ENCODE results near the gene MRPL43. TPM values are rescaled to one million over a fixed set of nuclear protein-coding genes. Genes with fewer than 3 reads are reported as not detected.
A peak's percentile ranks its signal among the peaks of the same experiment; 100 is the strongest.

MRPL43 gene
- total RNA-seq, 1 donor from 2014 or later = 70.2 TPM

DNA sequence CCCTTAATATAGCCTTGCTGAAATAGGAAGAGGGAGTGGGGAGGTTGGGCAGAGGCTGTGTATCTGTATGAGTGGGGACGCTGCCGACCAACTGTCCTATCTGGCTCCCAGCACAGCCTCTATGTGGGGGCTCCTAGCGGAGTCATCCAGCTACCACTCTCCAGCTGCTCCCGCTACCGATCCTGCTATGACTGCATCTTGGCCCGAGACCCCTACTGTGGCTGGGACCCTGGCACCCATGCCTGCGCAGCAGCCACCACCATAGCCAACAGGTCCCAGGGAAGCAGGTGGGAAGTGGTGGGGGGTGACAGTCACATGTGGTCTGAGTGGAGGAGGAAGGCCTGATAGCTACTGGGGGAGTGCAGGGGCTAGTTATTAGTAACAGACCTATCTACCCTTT is 6.6 kb downstream of the MRPL43 start:
- peaks cover 5% of the 10 kb centered on the region for H3K4me1 Mint-ChIP-seq
- peaks cover 17% of the 10 kb centered on the region for H3K36me3 Mint-ChIP-seq
- no peaks in the 10 kb centered on the region for H3K9me3 Mint-ChIP-seq
- TF ChIP-seq, protein P1, sequence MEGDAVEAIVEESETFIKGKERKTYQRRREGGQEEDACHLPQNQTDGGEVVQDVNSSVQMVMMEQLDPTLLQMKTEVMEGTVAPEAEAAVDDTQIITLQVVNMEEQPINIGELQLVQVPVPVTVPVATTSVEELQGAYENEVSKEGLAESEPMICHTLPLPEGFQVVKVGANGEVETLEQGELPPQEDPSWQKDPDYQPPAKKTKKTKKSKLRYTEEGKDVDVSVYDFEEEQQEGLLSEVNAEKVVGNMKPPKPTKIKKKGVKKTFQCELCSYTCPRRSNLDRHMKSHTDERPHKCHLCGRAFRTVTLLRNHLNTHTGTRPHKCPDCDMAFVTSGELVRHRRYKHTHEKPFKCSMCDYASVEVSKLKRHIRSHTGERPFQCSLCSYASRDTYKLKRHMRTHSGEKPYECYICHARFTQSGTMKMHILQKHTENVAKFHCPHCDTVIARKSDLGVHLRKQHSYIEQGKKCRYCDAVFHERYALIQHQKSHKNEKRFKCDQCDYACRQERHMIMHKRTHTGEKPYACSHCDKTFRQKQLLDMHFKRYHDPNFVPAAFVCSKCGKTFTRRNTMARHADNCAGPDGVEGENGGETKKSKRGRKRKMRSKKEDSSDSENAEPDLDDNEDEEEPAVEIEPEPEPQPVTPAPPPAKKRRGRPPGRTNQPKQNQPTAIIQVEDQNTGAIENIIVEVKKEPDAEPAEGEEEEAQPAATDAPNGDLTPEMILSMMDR (IDR thresholded peaks at IDR 0.05; ENCODE audit: unreplicated experiment) = no peak
- no peak overlapping the region for H3K4me3 Mint-ChIP-seq
- H3K27ac Mint-ChIP-seq = no peak overlapping the region
- peak in 1 of 2 experiments; percentile 25 for DNase-seq (ENCODE audit: low spot score in 2 of 2, unreplicated experiment in 2 of 2)
- no peaks in the 10 kb centered on the region for H3K27me3 Mint-ChIP-seq (ENCODE audit: low read depth)

- Mint-ChIP-seq H3K36me3 (peaks cover 17% of the 10 kb centered on the region), H3K4me1 (peaks cover 5% of the 10 kb centered on the region), H3K27ac (no peak overlapping the region), H3K9me3 (no peaks in the 10 kb centered on the region), H3K4me3 (no peak overlapping the region), H3K27me3 (ENCODE audit: low read depth) (no peaks in the 10 kb centered on the region)
- no peak for DNase-seq (ENCODE audit: low spot score in 2 of 2, unreplicated experiment in 2 of 2)
- TF ChIP-seq, protein P1 (IDR thresholded peaks at IDR 0.05; ENCODE audit: unreplicated experiment) = no peak
Measured at GRCh38 chr10:100980311-100980710, 7.0 kb downstream of the MRPL43 start.

DNA sequence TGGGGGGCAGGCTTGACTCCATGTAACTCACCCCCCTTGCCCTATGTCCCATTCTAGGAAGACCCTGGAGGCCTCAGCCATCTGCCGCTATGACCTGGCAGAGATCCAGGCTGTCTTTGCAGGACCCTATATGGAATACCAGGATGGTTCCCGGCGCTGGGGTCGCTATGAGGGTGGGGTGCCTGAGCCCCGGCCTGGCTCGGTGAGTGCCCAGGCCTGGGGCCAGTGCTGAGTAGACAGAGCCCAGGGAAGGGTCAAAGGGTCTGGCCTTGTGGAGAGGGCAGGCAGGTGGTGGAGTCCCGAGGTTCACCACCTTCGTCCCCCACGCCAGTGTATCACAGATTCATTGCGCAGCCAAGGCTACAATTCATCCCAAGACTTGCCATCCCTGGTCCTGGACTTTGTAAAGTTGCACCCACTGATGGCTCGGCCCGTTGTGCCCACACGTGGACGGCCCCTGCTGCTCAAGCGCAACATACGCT is 7.5 kb downstream of the MRPL43 start:
- no peaks in the 10 kb centered on the region for H3K27me3 Mint-ChIP-seq (ENCODE audit: low read depth)
- H3K9me3 Mint-ChIP-seq = no peaks in the 10 kb centered on the region
- peaks cover 17% of the 10 kb centered on the region for H3K36me3 Mint-ChIP-seq
- peaks cover 5% of the 10 kb centered on the region for H3K4me1 Mint-ChIP-seq
- H3K4me3 Mint-ChIP-seq = no peak overlapping the region
- H3K27ac Mint-ChIP-seq = no peak overlapping the region
- DNase-seq (ENCODE audit: low spot score in 2 of 2, unreplicated experiment in 2 of 2) = no peak
- TF ChIP-seq, protein P1 (IDR thresholded peaks at IDR 0.05; ENCODE audit: unreplicated experiment) = no peak

- H3K4me1 Mint-ChIP-seq = peaks cover 5% of the 10 kb centered on the region
- no peaks in the 10 kb centered on the region for H3K9me3 Mint-ChIP-seq
- TF ChIP-seq, protein P1 (IDR thresholded peaks at IDR 0.05; ENCODE audit: unreplicated experiment) = no peak
- peaks cover 17% of the 10 kb centered on the region for H3K36me3 Mint-ChIP-seq
- H3K27ac Mint-ChIP-seq = no peak overlapping the region
- no peaks in the 10 kb centered on the region for H3K27me3 Mint-ChIP-seq (ENCODE audit: low read depth)
- no peak for DNase-seq (ENCODE audit: low spot score in 2 of 2, unreplicated experiment in 2 of 2)
- H3K4me3 Mint-ChIP-seq = no peak overlapping the region
Measured at GRCh38 chr10:100978901-100979195, 8.4 kb downstream of the MRPL43 start.

DNA sequence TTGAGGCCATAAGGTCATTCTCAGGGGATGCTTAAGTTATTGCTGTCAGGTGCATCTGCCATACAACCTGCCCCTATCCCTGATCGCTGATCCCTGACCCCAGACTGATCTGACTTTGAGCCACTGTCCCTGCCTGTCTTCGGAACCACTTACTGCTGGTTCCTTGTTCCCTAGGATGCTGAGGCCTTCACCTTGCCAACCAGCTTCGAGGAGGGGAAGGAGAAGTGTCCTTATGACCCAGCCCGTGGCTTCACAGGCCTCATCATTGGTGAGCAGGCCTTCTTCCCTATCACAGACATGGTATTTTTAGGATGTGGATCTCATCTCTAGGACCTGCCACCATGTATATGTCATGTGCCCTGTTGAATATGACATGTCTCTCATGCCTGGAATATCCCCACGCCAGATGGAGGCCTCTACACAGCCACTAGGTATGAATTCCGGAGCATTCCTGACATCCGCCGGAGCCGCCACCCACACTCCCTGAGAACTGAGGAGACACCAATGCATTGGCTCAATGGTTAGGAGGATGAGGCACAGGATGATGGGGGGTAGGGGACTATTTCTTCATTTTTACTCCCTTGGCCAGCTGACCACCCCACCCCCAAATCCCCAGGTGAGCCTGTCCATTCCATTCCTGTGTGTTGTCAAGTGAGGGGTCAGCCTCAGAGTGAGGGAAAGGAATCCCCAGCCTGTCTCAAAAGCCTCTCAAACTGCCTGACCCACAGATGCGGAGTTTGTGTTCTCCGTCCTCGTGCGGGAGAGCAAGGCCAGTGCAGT is 9.0 kb downstream of the MRPL43 start:
- H3K27me3 Mint-ChIP-seq (ENCODE audit: low read depth) = no peaks in the 10 kb centered on the region
- H3K27ac Mint-ChIP-seq = no peak overlapping the region
- H3K9me3 Mint-ChIP-seq = no peaks in the 10 kb centered on the region
- TF ChIP-seq, protein P1 (IDR thresholded peaks at IDR 0.05; ENCODE audit: unreplicated experiment) = no peak
- H3K36me3 Mint-ChIP-seq = peaks cover 17% of the 10 kb centered on the region
- no peak overlapping the region for H3K4me3 Mint-ChIP-seq
- DNase-seq (ENCODE audit: low spot score in 2 of 2, unreplicated experiment in 2 of 2) = peak in 1 of 2 experiments; percentile 17
- peaks cover 5% of the 10 kb centered on the region for H3K4me1 Mint-ChIP-seq

Measured in mesothelial cell of epicardium (in vitro differentiated cells).